ENCODE results near the gene NAP1L2.
"Not testable (repeated sequence)": the region's sequence is repeated elsewhere in the genome, so short reads cannot be mapped to it uniquely, and the experiment has no call there.

The NAP1L2 gene, protein sequence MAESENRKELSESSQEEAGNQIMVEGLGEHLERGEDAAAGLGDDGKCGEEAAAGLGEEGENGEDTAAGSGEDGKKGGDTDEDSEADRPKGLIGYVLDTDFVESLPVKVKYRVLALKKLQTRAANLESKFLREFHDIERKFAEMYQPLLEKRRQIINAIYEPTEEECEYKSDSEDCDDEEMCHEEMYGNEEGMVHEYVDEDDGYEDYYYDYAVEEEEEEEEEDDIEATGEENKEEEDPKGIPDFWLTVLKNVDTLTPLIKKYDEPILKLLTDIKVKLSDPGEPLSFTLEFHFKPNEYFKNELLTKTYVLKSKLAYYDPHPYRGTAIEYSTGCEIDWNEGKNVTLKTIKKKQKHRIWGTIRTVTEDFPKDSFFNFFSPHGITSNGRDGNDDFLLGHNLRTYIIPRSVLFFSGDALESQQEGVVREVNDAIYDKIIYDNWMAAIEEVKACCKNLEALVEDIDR

GRCh38 chrX:73214426-73215094 is at the start of gene NAP1L2:
Gene NAP1L2 (minus strand): TSS chrX:73214851. CDS start chrX:73214492, 359 bp downstream.
- peak; percentile 61 for DNase-seq

DNA sequence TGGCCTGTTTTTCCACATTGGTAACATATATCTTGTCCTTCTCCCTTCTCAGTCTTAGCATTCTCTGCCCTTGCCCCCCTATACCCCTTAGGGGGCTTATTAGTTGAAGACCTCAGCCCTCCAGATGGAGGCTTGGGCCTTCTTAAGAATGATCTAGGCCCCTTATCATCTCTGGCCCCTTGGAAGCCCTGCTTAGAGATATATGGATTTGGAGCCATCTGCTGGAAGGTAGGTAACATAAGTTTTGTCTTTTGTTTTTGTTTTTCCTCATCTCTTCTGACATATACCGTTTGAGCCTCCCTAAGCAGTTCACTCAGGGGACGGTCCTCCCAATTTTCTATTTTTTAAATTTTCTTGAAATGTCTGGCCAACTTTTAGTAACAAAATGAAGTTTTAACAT is 48.3 kb upstream of the NAP1L2 start:
- DNase-seq: peak; percentile 21

DNA sequence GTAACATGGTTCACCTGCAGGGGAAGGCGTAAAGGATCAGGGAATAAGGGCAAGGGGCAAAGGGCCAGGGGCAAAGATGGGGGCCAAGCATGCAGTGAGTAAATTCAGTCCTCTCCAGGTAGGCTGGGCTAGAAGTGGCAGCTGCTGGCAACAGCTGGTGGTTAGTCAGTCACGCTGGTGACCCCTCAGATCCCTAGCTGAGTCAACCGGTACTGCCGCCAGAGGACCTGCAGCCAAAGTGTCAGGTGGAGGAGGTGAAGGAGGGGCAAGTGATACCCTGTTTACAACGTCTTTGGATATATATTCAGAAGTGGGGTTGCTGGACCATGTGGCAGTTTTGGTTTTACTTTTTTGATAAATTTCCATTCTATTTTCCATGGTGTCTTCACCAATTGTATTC is 24.6 kb upstream of the NAP1L2 start:
- DNase-seq: no peak

DNA sequence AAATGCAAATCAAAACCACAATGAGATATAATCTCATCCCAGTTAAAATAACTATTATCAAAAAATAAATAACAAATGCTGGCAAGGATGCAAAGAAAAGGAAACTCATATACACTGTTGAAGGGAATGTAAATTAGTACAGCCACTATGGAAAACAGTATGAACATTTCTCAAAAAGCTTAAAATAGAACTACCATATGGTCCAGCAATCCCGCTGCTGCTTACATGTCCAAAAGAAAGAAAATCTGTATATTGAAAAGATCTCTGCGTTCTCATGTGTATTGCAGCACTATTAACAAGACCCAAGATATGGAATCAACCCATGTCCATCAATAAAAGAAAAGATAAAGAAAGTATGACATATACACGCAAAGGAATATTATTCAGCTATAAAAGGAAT is 3.0 kb upstream of the NAP1L2 start:
- no peak for DNase-seq

GRCh38 chrX:73215246-73215645 is 595 bp upstream of the NAP1L2 start:
- DNase-seq: peak; percentile 4

DNA sequence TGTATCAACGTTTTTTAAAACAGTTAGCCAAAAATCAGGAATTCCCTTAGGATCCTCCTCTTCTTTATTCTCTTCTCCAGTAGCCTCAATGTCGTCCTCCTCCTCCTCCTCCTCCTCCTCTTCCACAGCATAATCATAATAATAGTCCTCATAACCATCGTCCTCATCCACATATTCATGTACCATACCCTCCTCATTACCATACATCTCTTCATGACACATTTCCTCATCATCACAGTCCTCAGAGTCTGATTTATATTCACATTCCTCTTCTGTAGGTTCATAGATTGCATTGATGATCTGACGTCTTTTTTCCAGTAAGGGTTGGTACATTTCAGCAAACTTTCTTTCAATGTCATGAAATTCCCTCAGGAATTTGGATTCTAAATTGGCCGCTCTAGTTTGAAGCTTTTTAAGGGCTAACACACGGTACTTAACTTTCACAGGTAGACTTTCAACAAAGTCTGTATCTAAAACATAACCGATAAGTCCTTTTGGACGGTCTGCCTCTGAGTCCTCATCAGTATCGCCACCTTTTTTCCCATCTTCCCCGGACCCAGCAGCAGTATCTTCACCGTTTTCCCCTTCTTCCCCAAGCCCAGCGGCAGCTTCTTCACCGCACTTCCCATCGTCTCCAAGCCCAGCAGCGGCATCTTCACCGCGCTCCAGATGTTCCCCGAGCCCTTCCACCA is 771 bp downstream of the NAP1L2 start:
- no peak for DNase-seq

DNA sequence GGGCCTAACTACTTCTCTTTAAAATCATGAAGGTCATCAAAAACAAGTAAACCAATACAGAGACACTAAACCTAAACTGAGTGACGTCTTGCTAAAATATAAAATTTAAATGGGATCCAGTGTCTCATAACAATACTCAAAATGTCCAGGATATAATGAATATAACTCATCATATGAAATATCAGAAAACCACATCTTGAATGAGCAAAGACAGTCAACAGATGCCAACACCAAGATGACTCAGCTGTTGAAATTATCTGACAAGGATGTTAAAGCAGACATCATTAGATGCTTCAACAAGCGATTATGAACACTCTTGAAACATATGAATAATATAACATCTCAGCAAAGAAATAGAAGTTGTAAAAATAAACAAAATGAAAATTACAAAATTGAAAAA is 8.3 kb downstream of the NAP1L2 start:
- peak; percentile 11 for DNase-seq

GRCh38 chrX:73182502-73183114 is 32.0 kb downstream of the NAP1L2 start:
- DNase-seq: no peak

DNA sequence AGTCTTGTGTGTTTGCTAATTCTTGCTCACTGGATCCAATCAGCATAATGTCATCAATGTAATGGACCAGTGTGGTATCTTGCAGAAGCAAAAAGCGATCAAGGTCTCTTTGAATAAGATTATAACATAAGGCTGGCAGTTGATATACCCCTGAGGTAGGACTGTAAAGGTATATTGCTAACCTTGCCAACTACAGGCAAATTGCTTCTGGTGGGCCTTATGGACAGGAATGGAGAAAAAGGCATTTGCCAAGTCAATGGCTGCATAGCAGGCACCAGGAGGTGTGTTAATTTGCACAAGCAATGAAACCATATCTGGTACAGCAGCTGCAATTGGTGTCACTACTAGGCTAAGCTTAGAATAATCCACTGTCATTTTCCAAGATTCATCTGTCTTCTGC is 45.7 kb downstream of the NAP1L2 start:
- DNase-seq: not testable (repeated sequence)

All from activated CD4-positive, alpha-beta T cell treated with anti-CD3 and anti-CD28 coated beads, Interleukin-2, amount 50 U/mL, for 16 hours (primary cell).